H1 (cell line): ENCODE results near the gene PGGHG.

Experiments used
- BRCA1 ChIP-seq: IDR thresholded peaks from 2 replicates; pipeline ENCODE4 v1.6.1; 2012; ENCODE audit warnings: low read depth, low read length, improper control_type of control experiment
- CHD2 ChIP-seq: IDR thresholded peaks from 2 replicates; pipeline ENCODE4 v1.6.1; 2012; ENCODE audit warnings: low read length, improper control_type of control experiment
- EP300 ChIP-seq, 2 experiments: IDR thresholded peaks; 1 replicate in 1 of 2; 2 replicates in 1 of 2; pipeline ENCODE4 v1.6.1; 2011 to 2012; ENCODE audit warnings: low read depth in 2 of 2, low read length in 2 of 2, mild to moderate bottlenecking in 2 of 2, borderline replicate concordance in 1 of 2, inconsistent platforms in 1 of 2, moderate library complexity in 1 of 2
- EZH2 ChIP-seq: fragments of 200-600 bp; sonication (generic); IDR thresholded peaks from 2 replicates; pipeline ENCODE4 v1.7.1; 2012; ENCODE audit warnings: low read depth, mild to moderate bottlenecking, moderate library complexity, low read length, inconsistent platforms; ENCODE audit not compliant: severe bottlenecking
- KDM1A ChIP-seq: fragments of 200-600, 300-600 bp; sonication (generic); IDR thresholded peaks from 2 replicates; pipeline ENCODE4 v1.7.1; 2016; ENCODE audit warnings: mild to moderate bottlenecking, low read length, borderline replicate concordance
- KDM5A ChIP-seq: fragments of 200-600 bp; IDR thresholded peaks from 2 replicates; pipeline ENCODE4 v1.7.1; 2012; ENCODE audit warnings: mild to moderate bottlenecking, low read length, inconsistent platforms, mixed read lengths
- POLR2A ChIP-seq, 2 experiments: IDR thresholded peaks; 1 replicate in 1 of 2; 2 replicates in 1 of 2; pipeline ENCODE4 v1.6.1; 2011; ENCODE audit warnings: low read depth in 2 of 2, low read length in 2 of 2, mild to moderate bottlenecking in 2 of 2; ENCODE audit errors: control extremely low read depth in 1 of 2
- POLR2AphosphoS5 ChIP-seq: IDR thresholded peaks from 2 replicates; pipeline ENCODE4 v1.6.1; 2011; ENCODE audit warnings: low read depth, low read length
- RAD21 ChIP-seq, 2 experiments: IDR thresholded peaks in 1 of 2; conservative IDR thresholded peaks in 1 of 2; 2 replicates each; pipeline ENCODE4 v1.6.1; 2011; ENCODE audit warnings: low read depth in 2 of 2, low read length in 2 of 2, improper control_type of control experiment in 1 of 2, inconsistent platforms in 1 of 2, mild to moderate bottlenecking in 1 of 2, moderate library complexity in 1 of 2
- RXRA ChIP-seq: IDR thresholded peaks from 2 replicates; pipeline ENCODE4 v1.6.1; 2011; ENCODE audit warnings: low read depth, mild to moderate bottlenecking, low read length, moderate library complexity; ENCODE audit not compliant: insufficient read depth
- TAF1 ChIP-seq: IDR thresholded peaks from 2 replicates; pipeline ENCODE4 v1.6.1; 2011; ENCODE audit warnings: mild to moderate bottlenecking, low read depth, low read length
- TF ChIP-seq, protein P1 (sequence below): IDR thresholded peaks from 2 replicates; pipeline ENCODE4 v1.6.1; 2011; ENCODE audit warnings: low read length, improper control_type of control experiment
- TF ChIP-seq, protein P2 (sequence below), 3 experiments: IDR thresholded peaks; 1 replicate in 2 of 3; 2 replicates in 1 of 3; pipeline versions ENCODE4 v1.5.1 to v1.6.1; 2011; ENCODE audit warnings: low read length in 3 of 3, mild to moderate bottlenecking in 3 of 3, inconsistent platforms in 2 of 3, low read depth in 1 of 3, moderate library complexity in 1 of 3; ENCODE audit not compliant: insufficient read depth in 1 of 3; ENCODE audit errors: control extremely low read depth in 1 of 3

DNA sequence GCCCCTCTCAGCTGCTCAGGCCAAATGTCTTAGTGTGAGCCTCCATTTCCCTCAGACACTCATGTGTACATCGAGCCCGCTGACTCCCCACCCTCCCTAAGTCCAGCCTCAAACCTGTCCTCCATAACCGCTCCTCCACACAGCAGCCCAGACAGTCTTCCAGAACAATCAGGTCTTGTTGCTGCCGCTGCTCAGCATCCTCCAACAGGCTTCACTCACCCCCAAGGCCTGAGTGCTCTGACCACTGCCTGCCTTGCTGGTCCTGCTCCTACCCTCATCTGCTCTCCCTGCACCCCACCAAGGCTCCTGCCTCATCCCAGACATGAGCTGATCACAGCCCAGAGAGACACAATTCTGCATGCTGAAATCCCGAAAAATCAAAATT is 35.0 kb upstream of the PGGHG start:
- TF ChIP-seq POLR2AphosphoS5 (no peak), EP300 (IDR thresholded peaks at IDR 0.05; ENCODE audit: borderline replicate concordance in 1 of 2, low read depth in 2 of 2, low read length in 2 of 2) (no peak), KDM5A (no peak), KDM1A (no peak), BRCA1 (no peak), EZH2 (no peak), POLR2A (IDR thresholded peaks at IDR 0.05; ENCODE audit: control extremely low read depth in 1 of 2, low read depth in 2 of 2, low read length in 2 of 2) (no peak), RAD21 (IDR thresholded peaks at IDR 0.05 in 1 of 2, conservative IDR thresholded peaks at IDR 0.05 in 1 of 2; ENCODE audit: low read depth in 2 of 2, low read length in 2 of 2) (no peak), TAF1 (no peak), RXRA (no peak), CHD2 (no peak)
- TF ChIP-seq, protein P1, sequence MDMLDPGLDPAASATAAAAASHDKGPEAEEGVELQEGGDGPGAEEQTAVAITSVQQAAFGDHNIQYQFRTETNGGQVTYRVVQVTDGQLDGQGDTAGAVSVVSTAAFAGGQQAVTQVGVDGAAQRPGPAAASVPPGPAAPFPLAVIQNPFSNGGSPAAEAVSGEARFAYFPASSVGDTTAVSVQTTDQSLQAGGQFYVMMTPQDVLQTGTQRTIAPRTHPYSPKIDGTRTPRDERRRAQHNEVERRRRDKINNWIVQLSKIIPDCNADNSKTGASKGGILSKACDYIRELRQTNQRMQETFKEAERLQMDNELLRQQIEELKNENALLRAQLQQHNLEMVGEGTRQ = no peak
- TF ChIP-seq, protein P2, sequence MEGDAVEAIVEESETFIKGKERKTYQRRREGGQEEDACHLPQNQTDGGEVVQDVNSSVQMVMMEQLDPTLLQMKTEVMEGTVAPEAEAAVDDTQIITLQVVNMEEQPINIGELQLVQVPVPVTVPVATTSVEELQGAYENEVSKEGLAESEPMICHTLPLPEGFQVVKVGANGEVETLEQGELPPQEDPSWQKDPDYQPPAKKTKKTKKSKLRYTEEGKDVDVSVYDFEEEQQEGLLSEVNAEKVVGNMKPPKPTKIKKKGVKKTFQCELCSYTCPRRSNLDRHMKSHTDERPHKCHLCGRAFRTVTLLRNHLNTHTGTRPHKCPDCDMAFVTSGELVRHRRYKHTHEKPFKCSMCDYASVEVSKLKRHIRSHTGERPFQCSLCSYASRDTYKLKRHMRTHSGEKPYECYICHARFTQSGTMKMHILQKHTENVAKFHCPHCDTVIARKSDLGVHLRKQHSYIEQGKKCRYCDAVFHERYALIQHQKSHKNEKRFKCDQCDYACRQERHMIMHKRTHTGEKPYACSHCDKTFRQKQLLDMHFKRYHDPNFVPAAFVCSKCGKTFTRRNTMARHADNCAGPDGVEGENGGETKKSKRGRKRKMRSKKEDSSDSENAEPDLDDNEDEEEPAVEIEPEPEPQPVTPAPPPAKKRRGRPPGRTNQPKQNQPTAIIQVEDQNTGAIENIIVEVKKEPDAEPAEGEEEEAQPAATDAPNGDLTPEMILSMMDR (IDR thresholded peaks at IDR 0.05; ENCODE audit: control extremely low read depth in 1 of 3, insufficient read depth in 1 of 3, low read depth in 1 of 3, low read length in 3 of 3) = no peak
